Nucleus accumbens (tissue), 56 donors: ENCODE data around the gene GNG2.

ENCODE experiments used
- DNase-seq, 56 donors: peaks; one replicate each; lab custom pipeline; 2025; lab: John Stamatoyannopoulos, UW

Gene GNG2

DNA sequence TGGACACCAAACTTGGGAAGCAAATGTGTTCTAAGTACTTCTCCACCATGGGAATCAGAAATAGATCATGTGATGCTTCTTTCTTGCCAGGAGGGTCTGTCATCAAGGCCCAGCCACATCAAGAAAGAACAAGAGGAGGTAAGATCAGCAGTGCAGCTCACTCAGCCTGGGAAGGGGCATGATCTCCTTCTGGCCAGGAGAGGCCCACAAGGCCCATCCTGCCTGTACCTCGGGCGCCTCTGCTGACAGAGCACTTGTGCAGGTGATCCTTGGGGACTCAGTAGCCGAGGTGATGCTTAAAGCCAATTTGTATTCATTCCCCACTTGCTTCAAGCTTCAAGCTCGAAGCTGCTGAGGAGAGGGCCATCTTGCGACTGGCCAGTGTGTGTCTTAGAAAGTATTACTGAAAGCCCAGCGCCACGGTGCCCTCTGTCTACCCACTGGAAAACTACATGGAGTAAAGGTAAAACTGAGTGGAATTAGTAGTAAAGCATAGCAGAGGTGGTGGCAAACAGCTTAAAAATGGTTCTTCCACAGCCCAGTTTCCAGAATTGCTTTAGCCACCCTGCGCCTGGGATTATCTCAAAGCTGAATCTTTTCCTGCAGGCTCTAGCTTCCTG, 155.1 kb downstream of the GNG2 start:
- DNase-seq, result peak in 39 of 56 donors; percentile 11 to 69 (median 40)

- DNase-seq, result no peak
Measured at GRCh38 chr14:52018252-52018651, 157.8 kb downstream of the GNG2 start.

DNA sequence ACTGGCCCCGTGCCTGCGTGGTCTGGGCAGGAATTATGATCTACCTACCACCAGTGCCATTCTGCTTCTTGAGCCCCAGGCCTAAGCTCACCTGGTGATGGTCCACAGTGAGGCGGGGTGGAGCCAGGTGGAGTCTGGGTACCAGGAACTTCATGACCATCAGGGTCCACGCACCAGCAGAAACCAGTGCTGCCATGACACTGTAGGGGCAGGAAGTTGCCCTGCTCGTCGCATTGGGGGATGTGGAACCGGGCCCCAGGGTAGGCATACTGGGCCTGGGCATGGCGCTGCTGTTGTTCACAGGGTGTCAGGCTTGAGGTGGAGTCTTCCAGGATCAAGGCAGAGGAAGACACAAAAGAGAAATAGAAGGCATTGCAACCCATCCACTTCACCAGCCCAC, 158.6 kb downstream of the GNG2 start:
- no peak for DNase-seq
